Epidermal melanocyte (primary cell): ENCODE measurements around the gene KRTAP9-1.
"Not testable (repeated sequence)": the region's sequence is repeated elsewhere in the genome, so short reads cannot be mapped to it uniquely, and the experiment has no call there.

Experiments
- DNase-seq: peaks from one replicate; pipeline ENCODE4 v3.0.0; 2011; ENCODE audit warnings: low spot score; ENCODE audit not compliant: insufficient read length

Gene KRTAP9-1

GRCh38 chr17:41178843-41179616, 10.7 kb upstream of the KRTAP9-1 start:
- DNase-seq, result no peak

- no peak for DNase-seq
These were observed 5.2 kb upstream of the KRTAP9-1 start, which contains the start of gene KRTAP4-1 for GRCh38 chr17:41184480-41184961. Gene KRTAP4-1, minus strand, starts transcription at chr17:41184911. Its CDS starts 57 bp downstream, at chr17:41184854.

GRCh38 chr17:41185001-41185400, 4.7 kb upstream of the KRTAP9-1 start:
- no peak for DNase-seq

- no peak for DNase-seq
These were observed 2.8 kb upstream of the KRTAP9-1 start for GRCh38 chr17:41186872-41187271.

- no peak for DNase-seq
These were observed 641 bp downstream of the KRTAP9-1 start for GRCh38 chr17:41190328-41190727.

GRCh38 chr17:41196068-41196467, 6.4 kb downstream of the KRTAP9-1 start:
- DNase-seq, result no peak

GRCh38 chr17:41199421-41200078, 9.9 kb downstream of the KRTAP9-1 start:
- DNase-seq, result no peak

GRCh38 chr17:41211845-41212466, 22.3 kb downstream of the KRTAP9-1 start:
- no peak for DNase-seq

- no peak for DNase-seq
These were observed 23.0 kb downstream of the KRTAP9-1 start for GRCh38 chr17:41212524-41213169.

GRCh38 chr17:41215681-41216080, 26.0 kb downstream of the KRTAP9-1 start:
- DNase-seq, result no peak

GRCh38 chr17:41223821-41224220, 34.1 kb downstream of the KRTAP9-1 start:
- no peak for DNase-seq

- DNase-seq, result no peak
These were observed 36.4 kb downstream of the KRTAP9-1 start for GRCh38 chr17:41226051-41226450.

- DNase-seq, result not testable (repeated sequence)
These were observed 37.0 kb downstream of the KRTAP9-1 start, which contains the start of gene KRTAP9-2 for GRCh38 chr17:41226598-41227095. Gene KRTAP9-2, plus strand, starts transcription at chr17:41226648. Its CDS starts 7 bp downstream, at chr17:41226655.

- DNase-seq, result no peak
These were observed 40.4 kb downstream of the KRTAP9-1 start for GRCh38 chr17:41230094-41230493.

GRCh38 chr17:41231731-41232130, 42.0 kb downstream of the KRTAP9-1 start:
- DNase-seq, result no peak

GRCh38 chr17:41232399-41233105, 42.9 kb downstream of the KRTAP9-1 start, which contains the start of gene KRTAP9-3:
Gene KRTAP9-3, plus strand, starts transcription at chr17:41232449. Its CDS starts 53 bp downstream, at chr17:41232502.
- not testable (repeated sequence) for DNase-seq

- DNase-seq, result not testable (repeated sequence)
These were observed 47.4 kb downstream of the KRTAP9-1 start for GRCh38 chr17:41237116-41237515.

- not testable (repeated sequence) for DNase-seq
These were observed 48.3 kb downstream of the KRTAP9-1 start, which contains the start of gene KRTAP9-8 for GRCh38 chr17:41237949-41238437. Gene KRTAP9-8, plus strand, starts transcription at chr17:41237999. Its CDS starts 53 bp downstream, at chr17:41238052.
